NCI-H2227 treated with DMSO at 0.1 percent for 48 hours (cell line): ENCODE data around the gene HNRNPM.

ENCODE experiments used
- DNase-seq: peaks from one replicate; lab custom pipeline; 2025; lab: John Stamatoyannopoulos, UW

The HNRNPM gene

DNA sequence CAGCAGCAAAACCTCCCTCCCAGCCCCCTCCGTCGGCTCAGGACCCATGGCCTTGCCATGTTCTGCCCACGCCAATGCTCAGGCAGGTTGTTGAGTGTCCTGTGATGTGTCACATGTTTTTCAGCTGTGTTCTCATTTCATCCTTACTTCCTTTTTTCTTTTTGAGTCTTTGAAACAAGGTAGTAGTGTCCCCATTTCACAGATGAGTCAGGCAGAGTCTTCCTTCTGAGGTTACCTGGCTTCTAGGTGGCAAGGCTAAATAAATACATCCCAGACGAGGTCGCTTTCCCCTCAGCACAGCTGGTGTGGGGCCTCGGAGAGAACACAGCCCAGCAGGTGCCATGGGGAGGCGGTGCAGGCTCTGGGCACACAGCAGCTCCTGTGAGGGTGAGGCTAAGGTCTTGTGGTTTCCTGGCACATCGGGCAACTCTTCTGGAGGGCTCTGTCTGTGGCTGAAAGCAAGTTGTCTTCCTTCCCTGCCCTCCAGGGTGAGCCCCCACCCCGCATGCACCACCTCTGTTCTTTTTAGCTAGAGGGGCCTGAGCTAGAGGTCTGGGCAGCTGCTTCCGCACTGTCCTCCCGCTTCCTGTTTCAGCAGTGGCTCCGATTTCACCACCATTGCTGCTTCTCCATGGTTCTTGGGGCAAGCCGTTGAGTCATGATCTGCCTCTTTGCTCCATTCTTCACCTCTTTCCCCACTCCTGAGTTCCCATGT, 42.5 kb downstream of the HNRNPM start:
- no peak for DNase-seq

DNA sequence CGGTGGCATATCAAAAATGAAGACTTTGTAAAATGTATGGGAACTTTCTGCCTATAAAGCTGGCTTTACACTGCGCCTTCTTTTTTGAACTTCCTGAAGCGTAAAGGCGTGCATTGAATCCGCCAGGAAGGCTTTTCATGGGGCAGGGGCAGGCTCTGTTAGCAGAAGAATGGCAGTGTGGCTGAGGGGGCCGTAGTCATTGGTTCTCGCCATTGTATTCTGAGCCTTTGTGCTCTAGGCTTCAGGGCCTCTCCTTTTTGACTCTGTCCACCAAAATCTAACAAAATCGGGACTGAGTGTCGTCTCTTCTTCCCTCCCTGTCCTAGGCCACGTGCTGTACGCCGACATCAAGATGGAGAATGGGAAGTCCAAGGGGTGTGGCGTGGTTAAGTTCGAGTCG, 43.6 kb downstream of the HNRNPM start:
- no peak for DNase-seq

DNA sequence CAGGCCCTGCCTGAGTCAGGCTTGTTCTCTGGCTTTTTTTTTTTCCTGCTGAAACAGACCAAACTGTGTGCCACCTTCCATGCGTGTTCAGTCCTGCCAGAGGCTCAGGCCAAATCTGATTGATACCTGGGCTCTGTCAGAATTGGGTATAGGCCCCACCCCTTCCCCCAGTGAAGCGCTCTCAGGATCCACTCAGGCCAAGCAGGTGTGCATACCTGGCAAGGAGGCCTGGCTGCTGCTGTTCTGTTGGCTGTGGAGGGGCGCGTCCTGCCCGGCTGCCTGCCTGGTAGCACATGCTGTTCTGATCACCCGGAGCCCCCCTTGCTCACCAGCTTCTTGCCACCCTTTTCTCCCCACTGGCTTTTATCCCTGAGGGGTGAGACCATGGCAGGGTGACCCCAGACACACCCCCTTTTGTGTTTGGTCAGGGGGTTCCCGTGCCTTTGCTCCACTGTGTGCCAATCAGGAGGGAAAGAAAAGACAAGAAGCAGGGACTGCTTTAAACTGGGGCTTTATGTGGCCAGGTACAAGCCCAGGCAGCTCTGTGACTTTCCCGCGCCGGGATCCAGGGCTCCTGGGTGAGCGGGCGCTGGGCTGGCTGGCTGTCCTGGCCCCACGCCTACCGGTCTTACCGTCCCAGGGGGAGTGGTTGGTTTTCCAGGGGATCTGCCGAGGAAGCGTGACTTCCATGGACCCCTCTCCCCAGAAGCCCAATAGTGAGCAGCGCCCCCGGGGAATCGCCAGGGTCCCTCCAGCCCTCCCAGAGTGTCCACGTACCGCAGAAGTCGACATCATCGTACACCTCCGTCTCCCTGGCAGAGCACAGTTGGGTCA, 45.0 kb downstream of the HNRNPM start:
- DNase-seq: no peak

DNA sequence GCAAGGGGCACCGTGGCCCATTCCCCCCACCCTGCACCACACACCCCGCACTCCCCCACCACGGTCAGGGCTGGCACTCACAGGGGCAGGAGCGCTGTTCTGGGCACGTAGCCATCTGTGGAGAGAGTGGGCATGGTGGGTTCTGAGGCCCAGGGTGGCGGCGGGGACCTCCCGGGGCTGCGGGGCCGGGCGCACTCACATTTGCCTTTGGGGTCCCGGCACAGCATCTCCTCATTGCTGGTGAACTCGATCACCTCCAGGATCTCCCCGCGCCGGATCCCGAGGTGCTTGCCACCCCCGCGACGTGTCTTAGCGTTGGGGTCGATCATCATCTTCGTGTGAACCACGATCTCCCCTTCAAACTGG, 45.6 kb downstream of the HNRNPM start:
- DNase-seq: no peak

GRCh38 chr19:8490873-8491272, 46.1 kb downstream of the HNRNPM start:
- no peak for DNase-seq

DNA sequence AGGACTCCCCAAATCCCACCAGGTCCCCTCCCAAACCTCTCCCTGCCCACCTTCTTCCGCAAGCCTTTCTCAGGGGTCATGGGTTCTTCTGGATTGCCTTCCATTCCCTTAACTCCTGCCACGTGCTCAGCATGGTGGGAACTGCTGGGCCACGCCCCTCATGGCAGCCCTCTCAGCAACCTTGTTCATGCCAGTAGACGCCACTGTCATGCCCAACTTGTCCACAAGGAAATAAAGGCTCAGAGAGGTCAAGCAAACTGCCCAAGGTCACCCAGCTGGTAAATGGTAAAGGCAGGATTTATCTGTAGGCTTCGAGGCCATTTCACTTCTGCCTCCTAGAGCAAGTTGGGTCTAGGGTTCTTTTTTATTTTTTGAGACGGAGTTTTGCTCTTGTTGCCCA, 46.8 kb downstream of the HNRNPM start:
- no peak for DNase-seq

- DNase-seq: no peak
These were observed 49.4 kb downstream of the HNRNPM start for GRCh38 chr19:8494158-8494557.

DNA sequence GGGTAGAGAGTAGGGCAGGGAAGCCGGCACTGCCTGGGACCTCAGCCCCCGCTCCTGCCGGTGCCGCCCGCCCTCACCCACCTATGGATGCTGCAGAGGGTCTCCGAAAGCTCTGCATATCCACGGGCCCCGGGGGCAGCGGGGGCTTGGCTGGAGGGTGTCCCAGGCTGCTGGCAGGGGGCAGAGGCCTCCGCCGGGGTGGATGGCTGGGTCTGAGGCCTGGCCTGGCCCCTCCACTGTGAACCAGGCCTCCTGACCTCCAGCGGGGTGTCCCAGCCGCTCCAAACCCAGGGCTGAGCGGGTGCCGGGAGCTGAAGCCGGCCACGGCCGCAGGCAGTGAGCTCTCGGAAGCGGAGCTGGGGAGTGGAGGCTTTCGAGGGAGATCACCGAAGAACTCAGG, 53.5 kb downstream of the HNRNPM start:
- DNase-seq: no peak

DNA sequence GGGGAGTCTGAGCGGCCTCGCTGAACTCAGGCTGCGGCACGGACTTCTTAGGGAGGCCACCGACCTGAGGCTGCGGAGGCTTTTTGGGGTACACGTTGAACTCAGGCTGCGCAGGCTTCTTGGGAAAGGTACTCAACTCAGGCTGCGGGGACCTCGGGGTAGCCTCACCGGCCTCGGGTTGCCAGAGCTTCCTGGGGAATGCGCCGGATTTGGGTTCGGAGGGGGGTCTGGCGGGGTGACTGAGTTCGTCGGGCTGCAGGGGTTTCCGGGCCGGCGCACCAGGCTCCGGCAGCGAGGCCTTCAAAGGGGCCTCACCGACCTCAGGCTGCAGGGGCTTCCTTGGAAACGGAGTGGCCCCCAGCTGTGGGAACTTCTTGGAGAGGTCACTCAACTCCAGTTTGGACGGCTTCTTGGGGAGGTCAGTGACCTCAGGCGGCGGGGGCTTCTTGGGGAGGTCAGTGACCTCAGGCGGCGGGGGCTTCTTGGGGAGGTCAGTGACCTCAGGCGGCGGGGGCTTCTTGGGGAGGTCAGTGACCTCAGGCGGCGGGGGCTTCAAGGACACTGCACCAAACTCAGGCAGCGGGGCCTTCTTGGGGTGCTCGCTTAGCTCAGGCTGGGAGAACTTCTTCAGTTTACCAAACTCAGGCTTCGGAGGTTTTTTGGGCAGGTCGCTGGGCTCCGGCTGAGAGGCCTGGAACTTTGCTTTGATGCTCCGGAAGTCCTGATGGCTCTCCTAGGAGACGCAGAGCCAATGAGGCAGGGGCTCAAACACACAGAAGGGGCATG, 54.5 kb downstream of the HNRNPM start:
- DNase-seq: no peak

- peak; percentile 14 for DNase-seq
These were observed 55.4 kb downstream of the HNRNPM start for GRCh38 chr19:8500158-8500557.

- no peak for DNase-seq
These were observed 56.7 kb downstream of the HNRNPM start for GRCh38 chr19:8501516-8501915.

DNA sequence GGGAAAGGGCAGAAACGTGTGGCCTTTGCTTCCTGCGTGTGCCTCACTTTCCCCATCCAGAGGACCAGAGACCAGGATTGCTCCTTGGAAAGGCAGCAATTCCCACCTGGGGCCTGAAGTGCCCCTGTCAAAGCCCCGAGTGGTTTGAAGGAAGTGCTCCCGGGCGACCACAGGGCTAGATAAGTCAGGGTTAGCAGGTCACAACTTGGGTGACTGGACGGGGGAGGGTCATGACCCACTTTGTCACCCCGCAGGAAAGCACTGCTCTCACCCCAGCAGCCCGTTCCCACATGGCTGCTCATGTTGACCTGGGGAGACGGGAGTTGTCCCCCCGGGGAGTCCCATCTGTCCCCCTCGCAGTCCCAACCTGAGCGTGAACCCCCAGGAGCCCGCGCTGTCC, 57.2 kb downstream of the HNRNPM start:
- DNase-seq: no peak

- DNase-seq: no peak
These were observed 58.7 kb downstream of the HNRNPM start for GRCh38 chr19:8503510-8503909.

GRCh38 chr19:8504171-8504570, 59.4 kb downstream of the HNRNPM start:
- no peak for DNase-seq

GRCh38 chr19:8504919-8505318, 60.1 kb downstream of the HNRNPM start:
- DNase-seq: no peak

- DNase-seq: peak; percentile 43
These were observed 61.1 kb downstream of the HNRNPM start for GRCh38 chr19:8505680-8506401.

GRCh38 chr19:8506402-8506957, 61.7 kb downstream of the HNRNPM start:
- peak; percentile 31 for DNase-seq

DNA sequence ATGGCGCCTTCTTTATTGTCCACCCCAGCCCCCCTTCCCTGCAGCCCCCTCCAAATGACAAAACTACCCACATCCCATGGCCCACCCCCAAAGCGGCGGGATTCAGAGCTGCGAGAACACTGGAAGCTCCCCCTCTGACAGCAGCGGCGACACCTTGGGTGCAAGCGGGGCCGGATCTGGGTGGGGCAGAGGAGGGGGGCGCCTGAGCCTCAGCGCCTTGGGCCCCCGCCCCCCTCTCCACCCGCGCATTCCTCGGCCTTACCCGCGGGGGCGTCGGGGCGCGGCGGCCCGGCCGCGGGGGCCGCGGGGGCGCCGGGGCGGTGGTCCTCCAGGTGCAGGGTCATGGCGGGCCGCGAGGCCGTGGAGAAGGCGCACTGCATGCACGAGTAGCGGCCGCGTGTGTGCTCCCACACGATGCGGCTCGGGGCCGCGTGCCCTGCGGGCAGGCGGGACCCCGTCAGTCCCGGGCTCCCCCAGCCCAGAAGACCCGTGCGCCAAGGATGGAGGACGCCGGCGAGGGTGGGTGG, 65.9 kb downstream of the HNRNPM start:
- DNase-seq: no peak

- no peak for DNase-seq
These were observed 66.9 kb downstream of the HNRNPM start for GRCh38 chr19:8511573-8512101.

DNA sequence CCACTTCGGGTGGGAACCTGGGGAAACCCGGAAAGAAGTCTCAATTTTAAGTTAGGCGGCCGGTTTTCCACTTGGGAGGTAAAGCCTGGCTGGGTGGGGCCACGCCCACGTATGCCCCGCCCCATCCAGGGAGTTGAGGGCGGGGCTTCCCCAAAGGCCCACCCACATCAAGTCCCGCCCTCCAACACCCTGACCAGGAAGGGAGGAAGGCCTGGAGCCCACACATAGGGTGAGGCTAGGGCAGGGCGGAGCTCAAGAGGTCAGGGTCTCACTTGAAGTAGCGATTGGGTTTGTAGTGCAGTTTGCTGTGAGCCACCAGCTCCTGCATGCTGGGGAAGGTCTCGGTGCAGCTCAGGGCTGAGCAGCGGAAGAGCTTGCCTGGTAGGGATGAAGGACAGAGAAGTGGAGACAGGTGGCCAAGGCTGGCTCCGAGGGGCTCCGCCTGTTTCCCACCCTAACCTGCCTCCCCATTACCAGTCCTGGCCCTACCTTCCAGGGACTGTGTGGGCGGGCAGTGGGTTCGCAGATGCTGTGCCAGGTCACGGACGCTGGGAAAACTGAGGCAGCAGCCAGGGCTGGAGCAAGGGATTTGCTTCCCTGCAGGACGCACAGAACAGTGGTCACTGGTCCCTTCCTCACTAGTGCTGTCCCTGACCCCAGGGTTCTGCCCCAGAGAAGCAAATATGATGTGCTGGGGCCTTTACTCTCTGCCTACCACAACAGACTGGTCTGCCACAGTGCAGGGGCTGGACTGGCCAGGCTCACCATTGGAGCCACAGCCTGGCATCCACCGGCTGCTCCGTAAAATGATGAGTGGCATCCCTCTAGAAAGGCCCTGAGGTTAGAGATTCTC, 67.6 kb downstream of the HNRNPM start:
- DNase-seq: no peak
